H1 (cell line): Measurements from ENCODE around the gene CMTM1. TPM values are rescaled to one million over a fixed set of nuclear protein-coding genes. Genes with fewer than 3 reads are reported as not detected.

Experiments used
- CTCF ChIA-PET: fragments of 300-600 bp; sonication (Branson Sonifier 250); formaldehyde crosslinking; loops from one replicate; lab custom pipeline; 2021; ENCODE audit not compliant: partially characterized antibody; lab: Charles Lee
- POLR2A ChIA-PET: fragments of 300-600 bp; sonication (Branson Sonifier 250); formaldehyde crosslinking; loops from one replicate; lab custom pipeline; 2021; ENCODE audit warnings: inconsistent platforms; ENCODE audit not compliant: partially characterized antibody; lab: Charles Lee
- DNase-seq, 2 experiments: peaks; one replicate each; pipeline versions ENCODE4 v3.0.0 to v3.0.0-alpha.2; 2010 to 2022; ENCODE audit warnings: low spot score in 2 of 2, low read depth in 1 of 2, mixed read lengths in 1 of 2
- FAIRE-seq: peaks from 2 replicates; lab custom pipeline; 2011; peaks lifted over from hg19 to GRCh38; lab: Jason Lieb, UNC
- H2AFZ ChIP-seq: 2 replicates; pipeline ENCODE4 v1.8.1; 2012; ENCODE audit warnings: low read length, inconsistent platforms
- H2AK5ac ChIP-seq: 2 replicates; pipeline ENCODE4 v1.6.1; 2013; ENCODE audit warnings: low read depth, low read length
- H2BK120ac ChIP-seq: replicated peaks from 2 replicates; pipeline ENCODE3; 2013; ENCODE audit warnings: low read depth, low read length, inconsistent platforms
- H2BK12ac ChIP-seq: 2 replicates; pipeline ENCODE4 v1.6.1; 2013; ENCODE audit warnings: low read depth, low read length
- H2BK15ac ChIP-seq: 2 replicates; pipeline ENCODE4 v1.6.1; 2013; ENCODE audit warnings: low read length
- H2BK20ac ChIP-seq: 2 replicates; pipeline ENCODE4 v1.6.1; 2013; ENCODE audit warnings: low read length
- H2BK5ac ChIP-seq: 2 replicates; pipeline ENCODE4 v1.6.1; 2013; ENCODE audit warnings: low read depth, low read length
- H3K14ac ChIP-seq: 2 replicates; pipeline ENCODE4 v1.6.1; 2013; ENCODE audit warnings: inconsistent platforms; ENCODE audit not compliant: insufficient read length
- H3K18ac ChIP-seq: 2 replicates; pipeline ENCODE4 v1.6.1; 2013; ENCODE audit warnings: low read length; ENCODE audit errors: extremely low read depth
- H3K23ac ChIP-seq: 2 replicates; pipeline ENCODE4 v1.6.1; 2013; ENCODE audit warnings: inconsistent platforms; ENCODE audit not compliant: insufficient read length
- H3K23me2 ChIP-seq: 2 replicates; pipeline ENCODE4 v1.6.1; 2013; ENCODE audit warnings: low read depth, low read length
- H3K27ac ChIP-seq: 2 replicates; pipeline ENCODE4 v1.6.1; 2011; ENCODE audit warnings: low read depth, low read length, inconsistent platforms
- H3K27me3 ChIP-seq, 4 experiments: replicated peaks in 1 of 4; 1 replicate in 1 of 4; 2 replicates in 3 of 4; pipeline versions ENCODE4 v1.6.1 to v1.8.1; 2011 to 2013; ENCODE audit warnings: low read length in 3 of 4, mild to moderate bottlenecking in 3 of 4, inconsistent platforms in 2 of 4, mixed read lengths in 2 of 4, moderate library complexity in 1 of 4; ENCODE audit not compliant: control insufficient read depth in 3 of 4, insufficient read depth in 3 of 4; ENCODE audit errors: extremely low read depth in 1 of 4
- H3K36me3 ChIP-seq, 4 experiments: 2 replicates each; pipeline versions ENCODE4 v1.6.1 to v1.8.1; 2011 to 2013; ENCODE audit warnings: mild to moderate bottlenecking in 4 of 4, low read length in 3 of 4, moderate library complexity in 2 of 4, control low read depth in 1 of 4, inconsistent platforms in 1 of 4; ENCODE audit not compliant: insufficient read depth in 4 of 4, control insufficient read depth in 2 of 4
- H3K4ac ChIP-seq: replicated peaks from 2 replicates; pipeline ENCODE3; 2013; ENCODE audit warnings: low read length, low read depth, mixed read lengths, inconsistent platforms; ENCODE audit not compliant: insufficient read length
- H3K4me1 ChIP-seq, 4 experiments: replicated peaks in 1 of 4; 1 replicate in 1 of 4; 2 replicates in 3 of 4; pipeline versions ENCODE4 v1.6.1 to v1.8.1; 2011 to 2013; ENCODE audit warnings: low read length in 3 of 4, inconsistent platforms in 2 of 4, mixed read lengths in 1 of 4; ENCODE audit not compliant: insufficient read depth in 4 of 4, control insufficient read depth in 3 of 4
- H3K4me2 ChIP-seq, 2 experiments: 2 replicates each; pipeline versions ENCODE4 v1.6.1 to v1.8.1; 2011 to 2013; ENCODE audit warnings: low read depth in 2 of 2, low read length in 2 of 2, control low read depth in 1 of 2, inconsistent platforms in 1 of 2, mild to moderate bottlenecking in 1 of 2; ENCODE audit not compliant: insufficient read depth in 1 of 2
- H3K4me3 ChIP-seq, 4 experiments: fragments of 200-600, 300-600 bp in 1 of 4; sonication (generic), shearing (Covaris generic), sonication (Bioruptor Twin) in 1 of 4; 2 replicates each; pipeline versions ENCODE4 v1.5.1 to v1.8.1; 2011 to 2016; ENCODE audit warnings: low read length in 4 of 4, low read depth in 3 of 4, control low read depth in 2 of 4, inconsistent platforms in 2 of 4, mild to moderate bottlenecking in 2 of 4, mixed read lengths in 1 of 4, moderate library complexity in 1 of 4; ENCODE audit not compliant: insufficient read depth in 2 of 4; ENCODE audit errors: extremely low read depth in 1 of 4
- H3K56ac ChIP-seq: replicated peaks from 2 replicates; pipeline ENCODE3; 2013; ENCODE audit warnings: low read depth, mild to moderate bottlenecking, mixed read lengths, low read length, inconsistent platforms; ENCODE audit not compliant: insufficient read length
- H3K79me1 ChIP-seq: 2 replicates; pipeline ENCODE4 v1.6.1; 2013; ENCODE audit warnings: low read depth, low read length, control low read depth
- H3K79me2 ChIP-seq, 2 experiments: 2 replicates each; pipeline versions ENCODE4 v1.6.1 to v1.8.1; 2012 to 2013; ENCODE audit warnings: low read length in 2 of 2, mild to moderate bottlenecking in 2 of 2, inconsistent platforms in 1 of 2; ENCODE audit not compliant: insufficient read depth in 2 of 2, control insufficient read depth in 1 of 2
- H3K9ac ChIP-seq, 4 experiments: replicated peaks in 1 of 4; 1 replicate in 1 of 4; 2 replicates in 3 of 4; pipeline versions ENCODE4 v1.6.1 to v1.8.1; 2011 to 2013; ENCODE audit warnings: low read depth in 3 of 4, low read length in 3 of 4, control low read depth in 2 of 4, mild to moderate bottlenecking in 2 of 4, moderate library complexity in 2 of 4, inconsistent platforms in 1 of 4; ENCODE audit errors: extremely low read depth in 1 of 4
- H3K9me3 ChIP-seq, 2 experiments: 2 replicates each; pipeline versions ENCODE4 v1.6.1 to v1.8.1; 2012 to 2013; ENCODE audit warnings: mild to moderate bottlenecking in 2 of 2, moderate library complexity in 2 of 2, control low read depth in 1 of 2, inconsistent platforms in 1 of 2, low read depth in 1 of 2, low read length in 1 of 2, mixed read lengths in 1 of 2; ENCODE audit not compliant: insufficient read depth in 2 of 2
- H4K20me1 ChIP-seq, 2 experiments: replicated peaks in 1 of 2; 2 replicates each; pipeline versions ENCODE3 to v1.8.1; 2011 to 2013; ENCODE audit warnings: inconsistent platforms in 2 of 2, low read length in 2 of 2, mild to moderate bottlenecking in 1 of 2; ENCODE audit not compliant: insufficient read depth in 2 of 2, control insufficient read depth in 1 of 2
- H4K5ac ChIP-seq: 2 replicates; pipeline ENCODE4 v1.6.1; 2013; ENCODE audit warnings: low read length, low read depth, mixed read lengths, inconsistent platforms; ENCODE audit not compliant: insufficient read length
- H4K8ac ChIP-seq: 2 replicates; pipeline ENCODE4 v1.8.0; 2013; ENCODE audit warnings: mild to moderate bottlenecking, moderate library complexity, low read length, inconsistent platforms; ENCODE audit not compliant: insufficient read depth; ENCODE audit errors: extremely low read depth
- H4K91ac ChIP-seq: replicated peaks from 2 replicates; pipeline ENCODE3; 2013; ENCODE audit warnings: low read length, mixed read lengths, inconsistent platforms; ENCODE audit not compliant: insufficient read length
- ASH2L ChIP-seq: fragments of 200-600, 300-600 bp; sonication (generic); IDR thresholded peaks from one replicate; pipeline ENCODE4 v1.7.1; 2017; ENCODE audit warnings: low read length
- CBX5 ChIP-seq: fragments of 300-800, 300-1000 bp; sonication (generic); IDR thresholded peaks from 2 replicates; pipeline ENCODE4 v1.7.1; 2016; ENCODE audit warnings: antibody characterized with exemption, low read length, low read depth
- CHD1 ChIP-seq: IDR thresholded peaks from 2 replicates; pipeline ENCODE4 v1.6.1; 2012; ENCODE audit warnings: low read depth, low read length, improper control_type of control experiment
- CREB1 ChIP-seq: IDR thresholded peaks from 2 replicates; pipeline ENCODE4 v1.6.1; 2012; ENCODE audit warnings: inconsistent platforms
- GABPA ChIP-seq: IDR thresholded peaks from 2 replicates; pipeline ENCODE4 v1.6.1; 2011; ENCODE audit warnings: mild to moderate bottlenecking, low read length, moderate library complexity, borderline replicate concordance; ENCODE audit not compliant: insufficient read depth
- KDM4A ChIP-seq: IDR thresholded peaks from one replicate; pipeline ENCODE4 v1.7.1; 2012; ENCODE audit warnings: low read depth, mild to moderate bottlenecking, moderate library complexity, low read length, inconsistent platforms; ENCODE audit not compliant: severe bottlenecking
- WGBS, 2 experiments: shearing (Covaris generic) in 1 of 2; methylation state at CpG; one replicate each; pipeline versions ENCODE4 v1.1.6 to v1.1.7; 2013 to 2015; ENCODE audit warnings: low lambda C conversion rate in 2 of 2, mixed read lengths in 2 of 2, inconsistent platforms in 1 of 2, low coverage in 1 of 2, missing lambda C conversion rate in 1 of 2; ENCODE audit not compliant: insufficient replicate concordance in 2 of 2, insufficient coverage in 1 of 2, insufficient read length in 1 of 2; ENCODE audit errors: extremely low coverage in 1 of 2, missing lambda C conversion rate in 1 of 2; 5-methylcytosine and 5-hydroxymethylcytosine counted together
- polyA plus RNA-seq, 7 experiments: library from polyadenylated mRNA; depleted of rRNA in 3 of 7; stranded (reverse) in 5 of 7; unstranded in 2 of 7; fragments of >200 nt in 5 of 7; fragments of 200-250 nt in 2 of 7; gene quantifications; 1 replicate in 5 of 7; 2 replicates in 1 of 7; 4 replicates in 1 of 7; pipeline versions ENCODE4 v1.2.1 to v1.2.3, GENCODE V29; 2011 to 2013; ENCODE audit warnings: missing spikeins in 2 of 7, mixed read lengths in 2 of 7
- total RNA-seq: library from RNA; stranded (reverse); fragmentation: NEBNext Ultra II Directional; extraction: Animal tissue kit (Norgen Biotek cat#: 25700); gene quantifications from 2 replicates; pipeline ENCODE4 v1.2.1, GENCODE V29; 2021

CMTM1 gene
- total and polyA plus RNA-seq, 2 of the 8 experiments (the other 6 are each of a cell fraction or from before 2014, with no cell fraction given) = 1.2 to 2.0 TPM

- H2BK12ac ChIP-seq = no peak overlapping the region
- no peak overlapping the region for H2BK15ac ChIP-seq
- H3K4me3 ChIP-seq = no peak overlapping the region
- no peak overlapping the region for H3K14ac ChIP-seq
- no peak overlapping the region for H3K27ac ChIP-seq
- H3K27me3 ChIP-seq = peaks cover 0 to under 1% (median under 1%) of the 10 kb centered on the region in 4 experiments; a peak in 3 of 7 replicates
- H3K56ac ChIP-seq = no peak overlapping the region
- no peak for FAIRE-seq
- H3K9ac ChIP-seq = no peak overlapping the region
- H4K5ac ChIP-seq = no peak overlapping the region
- H3K23me2 ChIP-seq = no peaks in the 10 kb centered on the region
- no peaks in the 10 kb centered on the region for H3K79me1 ChIP-seq
- H2BK20ac ChIP-seq = no peak overlapping the region
- H2AFZ ChIP-seq = no peak overlapping the region
- no peak overlapping the region for H2BK120ac ChIP-seq
- no peak overlapping the region for H2BK5ac ChIP-seq
- no peak overlapping the region; the same call in 1 of the 2 replicates for H4K8ac ChIP-seq
- H3K9me3 ChIP-seq = no peaks in the 10 kb centered on the region
- no peak overlapping the region for H3K4me2 ChIP-seq
- no peak overlapping the region for H2AK5ac ChIP-seq
- WGBS, 2 experiments = 79% methylated on average over 2 of the region's 2 CpGs; no CpG with 5 or more reads in 1 of the 2 experiments
- no peak overlapping the region for H3K23ac ChIP-seq
- H4K91ac ChIP-seq = no peak overlapping the region
- CTCF ChIA-PET = interaction anchor here (1.0 to 6.8 kb wide), 8 partner anchors 9 to 168 kb away, joined by 3 to 30 read pairs (median 4); no protein-coding TSS in a partner anchor
- H3K18ac ChIP-seq = no peak overlapping the region
- no peaks in the 10 kb centered on the region for H3K79me2 ChIP-seq
- DNase-seq = no peak
- POLR2A ChIA-PET = interaction anchor here (1.4 kb wide), 1 partner anchor 10 kb away, joined by 4 read pairs; no protein-coding TSS in a partner anchor
- no peaks in the 10 kb centered on the region for H4K20me1 ChIP-seq
- H3K4me1 ChIP-seq = no peaks in the 10 kb centered on the region
- H3K4ac ChIP-seq = no peak overlapping the region
- no peaks in the 10 kb centered on the region for H3K36me3 ChIP-seq
- TF ChIP-seq GABPA (no peak), CREB1 (no peak), CBX5 (no peak), ASH2L (no peak), CHD1 (no peak), KDM4A (no peak)
These were observed 6.1 kb downstream of the CMTM1 start for GRCh38 chr16:66572356-66572755.
